Stimulated activated CD8-positive, alpha-beta memory T cell treated with anti-CD3 and anti-CD28 coated beads, Interleukin-15, amount 100 ng/mL, for 48 hours (primary cell): ENCODE measurements around the gene LEMD1.

ENCODE experiments used
- DNase-seq, 2 donors: peaks; one replicate each; pipeline ENCODE4 v3.0.0-alpha.2; 2020; ENCODE audit warnings: low read depth in 2 of 2

The LEMD1 gene

GRCh38 chr1:205355075-205355453 lies 66.8 kb downstream of the LEMD1 start:
- no peak for DNase-seq

GRCh38 chr1:205354259-205355074 lies 67.4 kb downstream of the LEMD1 start:
- DNase-seq: peak in 1 of 2 donors; percentile 30

GRCh38 chr1:205353612-205354011 lies 68.2 kb downstream of the LEMD1 start:
- no peak for DNase-seq

- no peak for DNase-seq
Observed at GRCh38 chr1:205353191-205353590, 68.7 kb downstream of the LEMD1 start.

GRCh38 chr1:205351984-205352713 lies 69.7 kb downstream of the LEMD1 start:
- DNase-seq: no peak

- no peak for DNase-seq
Observed at GRCh38 chr1:205350691-205351141, 71.1 kb downstream of the LEMD1 start.

- no peak for DNase-seq
Observed at GRCh38 chr1:205350124-205350523, 71.7 kb downstream of the LEMD1 start.

DNA sequence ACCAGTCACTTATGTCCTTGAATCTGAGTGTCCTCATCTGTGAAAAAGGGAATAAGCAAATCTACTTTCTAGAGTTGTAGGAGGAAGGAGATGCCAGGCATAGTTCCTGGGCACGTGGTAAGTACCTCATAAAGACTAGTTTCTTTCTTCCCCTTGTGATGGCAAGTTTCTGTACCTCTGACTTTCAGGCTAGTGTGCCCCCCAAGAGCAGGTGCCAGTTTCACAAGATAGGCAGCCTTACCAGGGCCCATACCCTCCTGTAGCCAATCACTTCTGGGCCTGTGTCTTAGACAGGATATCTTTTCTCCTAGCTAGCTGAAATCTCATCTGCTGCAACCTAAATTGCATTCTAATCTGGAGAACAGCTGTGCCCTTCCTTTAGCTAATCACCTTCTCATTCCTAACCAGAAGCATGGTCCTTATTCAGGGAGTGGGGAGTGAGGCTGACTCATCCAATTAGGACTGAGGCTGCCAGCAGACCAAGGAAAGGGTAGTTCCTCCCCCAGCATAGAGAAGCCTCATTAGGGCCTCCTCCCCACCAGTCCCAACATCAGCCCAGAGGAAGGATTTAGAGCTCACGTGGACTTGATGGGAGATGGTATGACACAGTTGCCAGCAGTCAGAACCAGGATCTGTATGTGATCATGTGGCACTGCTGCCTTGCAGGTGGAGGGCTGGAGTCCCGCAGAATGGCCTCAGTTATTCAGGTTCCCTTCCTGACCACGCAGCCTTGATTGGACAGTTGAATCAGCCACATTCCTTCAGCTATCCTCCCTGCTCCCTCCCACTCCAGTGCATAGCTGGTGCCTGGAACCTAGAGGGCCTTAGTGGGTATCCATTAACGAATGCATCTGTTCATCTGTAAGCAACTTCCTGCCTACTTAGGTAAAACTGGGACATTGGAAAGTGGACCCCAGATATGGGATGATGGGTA lies 73.0 kb downstream of the LEMD1 start:
- no peak for DNase-seq

DNA sequence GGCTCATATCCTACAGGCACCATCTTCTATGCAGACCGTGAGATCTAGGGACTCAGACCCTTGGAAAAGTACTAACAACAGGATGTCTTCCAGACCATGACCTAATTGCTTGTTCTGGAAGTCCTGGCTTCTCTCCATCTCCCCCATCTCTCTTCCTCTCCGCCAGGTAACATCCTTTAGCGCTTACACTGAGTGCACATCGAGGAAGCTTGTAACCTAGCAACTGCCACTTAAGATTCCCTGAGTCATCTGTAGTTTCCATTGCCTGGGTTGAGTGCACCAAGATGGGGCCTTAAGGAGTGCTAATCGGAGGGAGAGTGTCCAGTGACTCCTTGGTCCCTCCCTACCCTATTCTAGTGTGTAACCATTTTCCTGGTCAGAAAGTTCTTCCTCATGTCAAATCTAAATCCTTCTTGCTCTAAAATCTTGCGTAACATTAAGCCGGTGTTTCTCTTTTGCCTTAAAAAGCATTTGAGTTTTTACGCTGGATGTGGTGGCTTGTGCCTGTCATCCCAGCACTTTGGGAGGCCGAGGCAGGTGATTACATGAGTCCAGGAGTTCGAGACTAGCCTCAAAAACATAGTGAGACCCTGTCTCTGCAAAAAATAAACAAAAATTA lies 74.8 kb downstream of the LEMD1 start:
- no peak for DNase-seq

- DNase-seq: no peak
Observed at GRCh38 chr1:205345761-205346160, 76.1 kb downstream of the LEMD1 start.

DNA sequence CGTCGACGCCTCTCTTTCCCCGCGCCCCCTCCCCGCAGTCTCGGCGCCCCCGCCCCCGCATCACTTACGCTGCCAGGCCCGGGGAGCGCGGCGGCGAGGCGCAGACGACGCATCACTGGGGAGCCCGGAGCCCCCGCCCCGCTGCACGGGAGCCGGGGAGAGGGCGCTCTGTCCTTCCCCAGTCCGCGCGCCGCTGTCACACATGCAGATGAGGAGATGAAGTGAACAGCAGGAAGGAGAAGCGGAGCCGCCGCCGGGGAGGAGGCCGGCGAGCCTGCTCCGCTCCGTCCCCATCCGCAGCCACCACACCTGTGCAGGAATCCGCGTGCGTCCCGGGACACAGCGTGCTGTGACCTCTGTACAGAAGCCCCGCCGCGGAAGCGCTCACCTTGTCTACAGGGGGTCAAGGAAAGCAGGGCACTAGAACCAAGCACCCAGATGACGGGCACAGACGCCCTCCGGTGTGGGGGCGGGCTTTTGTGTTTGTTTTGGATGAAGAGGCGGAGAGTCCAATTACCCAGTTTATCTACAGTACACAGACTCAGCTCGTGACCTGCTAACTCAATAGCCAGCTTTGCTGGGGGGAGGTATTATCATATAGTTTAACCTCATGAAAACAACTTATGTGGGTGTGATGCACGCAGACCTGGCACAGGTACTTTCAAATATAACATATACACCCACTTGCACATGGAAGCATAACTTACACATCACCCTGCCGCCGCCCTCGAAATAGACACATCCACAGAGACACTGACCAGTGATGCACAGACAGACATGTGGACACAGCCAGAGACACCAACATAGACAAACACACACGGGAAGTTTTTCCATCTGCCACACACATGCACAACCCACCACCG lies 77.6 kb downstream of the LEMD1 start:
- DNase-seq: no peak

DNA sequence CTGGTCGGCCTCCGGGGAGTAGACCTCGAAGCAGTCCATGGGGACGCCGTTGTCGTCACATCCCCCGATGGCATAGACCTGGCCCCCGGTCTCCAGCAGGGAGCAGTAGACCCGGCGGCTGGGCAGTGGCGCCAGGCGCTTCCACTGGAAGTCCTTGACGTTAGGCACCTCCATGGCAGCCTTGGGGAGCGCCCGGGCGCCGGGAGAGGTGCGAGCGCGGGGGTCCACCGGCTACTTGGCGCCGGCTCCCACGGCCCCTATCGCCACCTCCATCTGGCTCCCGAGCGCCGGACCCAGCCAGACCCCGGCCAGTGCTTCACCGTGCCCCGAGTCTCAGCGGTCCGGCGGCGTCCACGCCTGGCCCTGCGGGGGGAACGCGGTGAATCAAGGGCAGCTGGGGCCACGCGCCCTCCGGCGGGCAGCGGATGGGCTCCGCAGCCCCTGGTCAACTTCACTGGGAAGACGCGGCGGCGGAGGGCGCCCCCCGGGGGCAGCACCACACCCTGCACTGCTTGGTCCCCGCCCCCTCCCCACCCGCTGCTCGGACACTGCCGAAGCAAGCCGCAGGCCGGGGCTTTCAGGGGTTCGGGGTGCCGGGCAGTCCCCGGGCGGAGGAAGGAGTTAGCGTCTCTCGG lies 78.3 kb downstream of the LEMD1 start:
- no peak for DNase-seq

- DNase-seq: no peak
Observed at GRCh38 chr1:205342986-205343385, 78.9 kb downstream of the LEMD1 start.

DNA sequence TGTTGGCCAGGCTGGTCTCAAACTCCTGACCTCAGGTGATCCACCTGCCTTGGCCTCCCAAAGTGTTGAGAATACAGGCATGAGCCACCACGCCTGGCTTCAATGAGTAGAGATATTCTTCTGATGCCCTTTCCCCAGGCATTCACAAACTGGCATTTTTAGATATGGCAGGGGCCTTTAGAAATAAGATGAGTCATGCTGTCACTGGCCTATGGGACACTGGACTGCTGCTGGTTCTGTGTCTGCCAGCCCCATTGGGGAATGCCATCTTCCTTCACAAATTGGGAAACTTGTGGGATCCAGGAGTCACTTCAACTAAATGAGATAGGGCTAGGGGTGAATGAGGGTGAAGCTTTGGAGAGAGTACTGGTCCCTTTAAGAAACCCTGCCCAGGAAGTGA lies 81.2 kb downstream of the LEMD1 start:
- DNase-seq: no peak

DNA sequence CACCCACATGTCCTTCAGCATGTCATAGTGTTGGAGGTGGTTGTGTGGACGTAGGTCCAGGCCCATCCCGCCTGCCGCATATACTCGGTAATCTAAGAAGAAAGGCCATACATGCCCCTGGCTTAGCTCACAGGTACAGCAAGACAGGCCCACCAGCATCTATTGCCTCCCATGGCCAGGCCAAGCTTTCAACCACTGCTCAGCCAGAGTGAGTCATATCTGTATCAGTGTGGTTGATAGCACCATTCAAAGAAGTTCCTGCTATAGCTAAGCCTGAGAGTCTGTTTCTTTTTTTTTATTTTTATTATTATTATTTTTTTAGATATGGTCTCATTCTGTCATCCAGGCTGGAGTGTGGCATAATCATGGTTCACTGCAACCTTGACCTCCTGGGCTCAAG lies 82.1 kb downstream of the LEMD1 start:
- DNase-seq: no peak

DNA sequence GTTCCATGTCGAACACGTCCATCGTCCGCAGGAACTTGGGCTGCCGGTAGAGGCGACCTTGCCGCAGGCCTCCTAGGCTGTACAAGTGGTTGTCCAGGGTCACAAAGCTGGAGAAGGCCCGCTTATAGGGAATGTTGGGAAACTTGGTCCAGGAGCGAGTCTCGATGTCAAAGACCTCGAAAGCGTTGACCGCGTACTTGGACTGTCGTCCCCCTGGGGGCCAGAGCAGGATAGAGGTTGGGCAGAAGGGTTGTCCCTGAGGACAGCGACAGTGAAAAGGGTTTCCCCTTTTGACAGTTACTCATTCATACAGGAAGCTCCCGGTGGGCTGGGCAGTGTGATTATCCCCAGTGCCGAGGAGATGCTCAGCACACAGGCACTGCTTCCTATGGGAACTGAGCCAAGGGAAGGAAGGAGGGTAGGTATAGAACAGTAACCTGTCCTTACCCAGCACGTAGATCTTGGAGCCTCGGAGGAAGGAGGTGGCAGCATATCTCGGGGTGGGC lies 82.6 kb downstream of the LEMD1 start:
- DNase-seq: no peak

DNA sequence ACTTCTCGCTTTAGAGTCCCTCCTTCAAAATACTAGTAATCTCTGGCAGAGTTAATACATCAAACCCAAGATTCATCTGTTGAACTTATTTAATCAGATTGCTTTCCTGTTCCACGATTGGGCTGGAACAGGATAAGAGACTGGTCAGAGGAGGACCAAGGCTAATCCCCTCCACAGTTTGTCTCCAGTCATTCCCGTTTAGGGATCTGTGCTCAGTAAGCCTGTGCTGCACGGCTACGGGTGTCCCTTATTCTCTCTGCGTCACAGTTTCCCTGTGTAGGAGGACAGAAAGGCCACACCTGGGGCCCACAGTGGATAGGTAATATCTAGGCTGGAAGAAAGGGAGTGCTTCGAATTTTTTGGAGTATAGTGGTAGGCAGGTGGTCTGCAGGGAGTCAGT lies 83.8 kb downstream of the LEMD1 start:
- no peak for DNase-seq

GRCh38 chr1:205337481-205337880 lies 84.4 kb downstream of the LEMD1 start:
- no peak for DNase-seq

DNA sequence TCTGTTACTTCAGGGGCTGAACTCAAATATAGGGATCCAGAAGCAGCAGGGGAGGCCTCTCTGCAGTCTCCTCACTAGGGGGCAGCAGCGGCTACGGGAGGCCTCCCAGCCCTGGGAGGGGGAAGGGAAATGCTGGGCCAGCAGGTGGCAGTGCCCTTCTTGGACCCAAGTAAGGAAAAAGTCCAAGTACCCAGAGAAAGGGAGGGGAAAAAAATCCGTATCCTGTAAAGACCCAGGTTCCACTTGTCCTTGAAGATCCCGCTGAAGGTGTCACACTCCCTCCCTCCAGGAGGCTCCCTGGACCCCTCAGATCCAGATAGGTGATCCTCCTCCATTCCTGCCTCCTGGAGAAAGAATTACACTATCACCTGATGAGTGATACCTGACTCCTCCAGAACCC lies 86.2 kb downstream of the LEMD1 start:
- DNase-seq: peak; percentile 63 to 65
